ENCODE data around the gene PIGC.

DNA sequence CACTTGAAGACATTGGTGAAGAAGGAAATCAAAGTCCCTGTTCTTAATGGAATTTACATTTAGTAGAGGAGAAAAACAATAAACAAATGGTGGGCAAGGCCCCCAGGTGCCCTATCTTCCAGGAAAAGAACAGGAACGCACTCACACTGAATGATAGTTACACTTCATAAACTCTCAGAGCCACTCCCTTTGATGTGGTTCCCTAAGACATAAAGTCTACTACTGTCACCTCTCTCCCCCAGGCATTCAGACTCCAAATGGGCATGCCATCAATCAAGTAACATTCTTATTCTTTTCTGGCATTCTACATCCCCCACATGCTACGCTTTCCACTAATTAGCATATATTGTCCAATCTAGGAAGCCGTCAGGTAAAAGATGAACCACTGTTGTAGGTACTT lies 36.6 kb upstream of the PIGC start:
- TF ChIP-seq POLR2A (IDR thresholded peaks at IDR 0.05; ENCODE audit: low read depth, low read length), result no peak
- no peak for TF ChIP-seq POLR2AphosphoS5 (IDR thresholded peaks at IDR 0.05; ENCODE audit: low read depth, low read length)
- no peak for TF ChIP-seq TAF1 (IDR thresholded peaks at IDR 0.05; ENCODE audit: low read depth, low read length)
- TF ChIP-seq SPI1 (IDR thresholded peaks at IDR 0.05; ENCODE audit: low read depth, low read length), result no peak
- no peak for TF ChIP-seq PAX5 (IDR thresholded peaks at IDR 0.05; ENCODE audit: insufficient read depth, low read length, severe bottlenecking)
- TF ChIP-seq POU2F2 (IDR thresholded peaks at IDR 0.05; ENCODE audit: low read depth, low read length), result no peak
